HL-60/S4 (cell line): ENCODE data around the gene DIAPH2.

ENCODE experiments used
- in situ Hi-C: fragments of 300-500 bp; cut with MboI; formaldehyde crosslinking; loops from 2 replicates; pipeline ENCODE4 v1.14.3; 2022; ENCODE audit warnings: low sequenced_read_pairs

DIAPH2 gene

GRCh38 chrX:97628807-97629596 lies 944.4 kb downstream of the DIAPH2 start:
- in situ Hi-C loops: no loop called here

DNA sequence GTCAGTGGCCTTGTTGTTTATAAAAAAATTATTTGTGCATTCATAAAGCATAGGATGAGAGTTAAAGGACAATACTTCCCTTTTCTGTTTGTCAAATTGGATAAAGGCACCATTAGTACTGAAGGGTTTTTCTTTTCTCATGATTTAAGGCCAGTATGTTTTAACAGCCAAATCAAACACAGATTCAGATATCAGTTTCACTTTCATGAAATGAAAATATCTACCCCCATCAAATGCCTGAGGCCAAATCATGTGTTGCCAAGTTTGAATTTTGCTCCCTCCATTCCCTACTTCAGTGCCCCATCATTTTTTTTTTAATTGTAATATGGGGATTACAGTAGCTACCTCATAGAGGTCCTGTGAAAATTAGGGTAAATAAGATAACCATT lies 944.9 kb downstream of the DIAPH2 start:
- in situ Hi-C loops: no loop called here

GRCh38 chrX:97633798-97634197 lies 949.2 kb downstream of the DIAPH2 start:
- in situ Hi-C loops: no loop called here

DNA sequence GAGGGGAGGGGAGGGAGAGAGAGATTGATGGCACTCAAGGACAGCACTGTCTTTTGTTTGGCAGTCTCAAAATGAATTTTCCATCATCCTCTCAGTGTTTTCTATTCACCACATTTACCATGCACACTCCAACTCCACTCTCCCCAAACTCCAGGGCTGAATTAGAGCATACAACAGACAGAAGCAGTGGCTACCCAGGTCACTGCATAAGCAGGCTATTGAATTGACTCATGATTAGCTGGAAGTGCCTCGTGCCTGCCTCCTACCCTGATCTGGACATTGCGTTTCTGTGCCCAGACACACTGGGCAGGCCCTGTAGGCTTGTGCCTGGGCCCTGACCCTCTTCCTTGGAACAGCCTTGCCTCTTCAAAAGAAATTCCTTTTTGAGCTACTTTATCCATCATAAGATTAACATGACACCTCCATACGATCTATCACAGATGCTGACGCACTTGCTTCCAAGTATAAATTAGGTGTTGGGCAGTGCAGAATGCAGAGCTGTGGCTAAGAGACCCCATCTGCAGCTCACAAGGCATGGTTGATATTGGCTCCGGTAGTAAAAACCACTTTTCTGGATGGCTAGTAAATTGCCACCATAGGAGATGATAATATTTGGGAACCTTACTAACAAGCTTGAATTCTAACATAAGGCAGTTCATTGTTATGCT lies 952.0 kb downstream of the DIAPH2 start:
- in situ Hi-C loops: no loop called here

GRCh38 chrX:97637289-97637688 lies 952.6 kb downstream of the DIAPH2 start:
- in situ Hi-C loops: no loop called here

DNA sequence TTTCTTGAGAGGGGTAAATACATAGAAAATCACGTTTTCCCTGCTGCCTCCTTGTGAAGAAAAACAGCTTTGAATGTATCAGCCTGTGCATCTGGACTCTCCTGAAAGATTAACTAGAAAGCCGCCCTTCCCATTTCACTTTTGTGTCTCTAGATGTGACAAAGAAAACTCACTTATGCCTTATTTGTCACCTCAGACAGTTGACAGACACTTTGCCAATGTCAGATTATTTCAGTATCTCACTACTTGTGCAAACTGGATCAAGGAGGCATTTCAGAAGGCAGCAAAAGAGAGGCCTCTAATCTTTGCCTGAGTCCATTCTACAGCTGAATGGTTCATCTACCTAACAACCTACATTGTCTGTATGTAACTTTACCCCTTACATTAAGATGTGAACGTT lies 954.0 kb downstream of the DIAPH2 start:
- in situ Hi-C loops: no loop called here

- in situ Hi-C loops: no loop called here
Measured at GRCh38 chrX:97639526-97639925, 954.9 kb downstream of the DIAPH2 start.
